GM12874 (cell line): ENCODE data around the gene DNAJC10.

Experiments
- TF ChIP-seq, protein P1 (sequence below): IDR thresholded peaks from 2 replicates; pipeline ENCODE4 v1.5.1; 2011; ENCODE audit warnings: low read depth, mild to moderate bottlenecking, control low read depth, low read length, moderate library complexity; ENCODE audit not compliant: insufficient read depth

Gene DNAJC10

DNA sequence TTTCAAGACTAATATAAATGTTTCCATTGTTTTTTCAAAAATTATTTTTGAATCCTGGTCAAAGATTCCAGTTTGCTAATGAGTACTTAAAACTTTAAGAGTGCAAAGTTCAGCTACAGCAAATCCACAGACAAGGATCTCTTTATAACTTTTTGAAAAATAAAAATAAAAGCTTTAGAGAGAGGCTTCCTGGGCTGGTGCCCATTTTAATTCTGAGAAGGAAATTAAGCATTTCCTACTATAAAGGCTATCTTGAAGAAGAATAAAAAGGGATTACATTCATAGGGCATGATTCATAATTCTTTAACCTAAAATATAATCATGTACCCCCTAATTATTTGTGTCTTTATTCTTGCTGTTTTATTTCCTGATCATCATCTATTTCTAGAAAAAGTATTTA is 38.2 kb downstream of the DNAJC10 start:
- TF ChIP-seq, protein P1, sequence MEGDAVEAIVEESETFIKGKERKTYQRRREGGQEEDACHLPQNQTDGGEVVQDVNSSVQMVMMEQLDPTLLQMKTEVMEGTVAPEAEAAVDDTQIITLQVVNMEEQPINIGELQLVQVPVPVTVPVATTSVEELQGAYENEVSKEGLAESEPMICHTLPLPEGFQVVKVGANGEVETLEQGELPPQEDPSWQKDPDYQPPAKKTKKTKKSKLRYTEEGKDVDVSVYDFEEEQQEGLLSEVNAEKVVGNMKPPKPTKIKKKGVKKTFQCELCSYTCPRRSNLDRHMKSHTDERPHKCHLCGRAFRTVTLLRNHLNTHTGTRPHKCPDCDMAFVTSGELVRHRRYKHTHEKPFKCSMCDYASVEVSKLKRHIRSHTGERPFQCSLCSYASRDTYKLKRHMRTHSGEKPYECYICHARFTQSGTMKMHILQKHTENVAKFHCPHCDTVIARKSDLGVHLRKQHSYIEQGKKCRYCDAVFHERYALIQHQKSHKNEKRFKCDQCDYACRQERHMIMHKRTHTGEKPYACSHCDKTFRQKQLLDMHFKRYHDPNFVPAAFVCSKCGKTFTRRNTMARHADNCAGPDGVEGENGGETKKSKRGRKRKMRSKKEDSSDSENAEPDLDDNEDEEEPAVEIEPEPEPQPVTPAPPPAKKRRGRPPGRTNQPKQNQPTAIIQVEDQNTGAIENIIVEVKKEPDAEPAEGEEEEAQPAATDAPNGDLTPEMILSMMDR = no peak

DNA sequence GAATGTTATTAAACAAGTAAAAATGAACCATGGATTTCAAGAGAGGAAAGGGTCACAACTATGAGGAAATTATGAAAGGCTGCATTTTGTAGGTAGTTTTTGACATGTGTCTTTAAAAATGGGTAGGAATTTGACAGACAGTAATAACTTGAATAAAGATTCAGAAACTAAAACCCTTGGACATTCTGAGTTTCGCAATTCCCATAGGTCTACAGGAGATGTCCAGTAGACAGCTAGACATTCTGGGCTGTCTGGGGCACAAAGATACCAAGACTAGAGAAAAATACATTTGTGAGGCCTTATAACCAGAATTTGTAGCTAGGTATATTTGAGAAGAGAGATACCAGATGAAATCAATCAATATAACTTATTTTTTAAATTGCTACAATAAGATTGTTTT is 42.3 kb downstream of the DNAJC10 start:
- TF ChIP-seq, protein P1 = no peak

DNA sequence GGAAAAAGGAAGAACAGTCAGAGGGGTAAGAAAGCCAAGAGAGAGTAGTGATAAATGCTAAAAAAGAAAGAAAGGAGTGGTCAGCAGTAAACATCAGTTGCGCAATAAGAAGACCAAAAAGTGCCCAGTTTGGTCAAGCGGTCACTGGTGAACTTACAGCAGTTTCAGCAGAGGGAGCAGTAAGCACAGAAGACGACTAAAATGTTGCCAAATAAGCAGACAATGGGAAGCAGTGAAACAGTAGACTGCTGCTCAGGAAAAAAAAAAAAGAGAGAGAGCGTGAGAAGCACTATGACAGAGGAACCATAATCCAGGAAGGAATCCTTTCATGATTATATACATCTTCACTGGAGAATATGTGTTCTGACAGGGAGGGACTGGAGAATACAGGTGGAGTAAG is 45.8 kb downstream of the DNAJC10 start:
- TF ChIP-seq, protein P1 = no peak

DNA sequence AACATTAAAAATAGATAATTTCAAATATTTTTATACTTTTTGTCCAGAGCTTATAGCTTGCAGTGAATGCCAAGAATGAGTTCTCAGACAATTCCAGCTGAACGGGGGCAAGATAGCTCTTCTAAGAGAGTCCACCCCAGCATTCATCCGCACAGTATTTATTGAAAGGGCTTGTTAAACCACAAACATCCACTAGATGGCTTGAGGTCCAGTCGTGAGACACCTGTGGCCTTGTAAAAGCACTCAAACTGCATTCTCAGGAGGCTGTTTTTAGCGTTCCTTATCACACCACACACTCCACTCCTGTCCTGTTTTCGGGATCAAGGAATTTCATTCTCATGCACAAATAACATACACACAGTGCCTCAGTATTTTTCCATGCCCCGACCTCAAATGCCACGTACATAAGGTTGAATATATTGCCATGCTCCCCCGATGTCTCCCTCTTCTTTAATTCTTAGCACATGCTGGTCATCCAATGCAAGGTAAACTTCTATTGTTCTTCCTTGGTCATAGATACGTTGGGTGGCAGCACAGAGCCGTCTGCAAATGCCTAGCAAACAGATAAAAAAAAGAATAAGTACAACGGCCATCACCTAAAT is 47.4 kb downstream of the DNAJC10 start:
- TF ChIP-seq, protein P1 = peak; percentile 52; the same call in 1 of the 2 replicates

DNA sequence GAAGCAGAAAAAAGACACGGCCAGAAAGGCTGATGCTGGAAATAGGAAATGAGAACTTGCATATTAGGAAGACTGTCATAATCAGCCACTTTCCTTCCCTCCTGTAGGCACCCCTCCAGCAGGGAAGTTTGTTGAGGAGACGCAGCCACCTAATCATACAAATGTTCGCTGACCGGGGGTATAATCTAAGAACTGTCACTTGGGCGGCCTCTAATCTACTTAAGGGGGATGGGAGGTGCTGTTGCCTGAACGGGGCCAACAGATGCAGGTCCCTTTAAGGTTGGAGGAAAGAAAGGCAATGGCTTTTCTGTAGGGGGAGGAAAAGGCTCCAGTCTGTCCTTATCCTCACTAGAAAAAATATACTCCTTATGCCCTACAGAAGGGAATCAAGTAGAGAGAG is 50.6 kb downstream of the DNAJC10 start:
- TF ChIP-seq, protein P1 = no peak

DNA sequence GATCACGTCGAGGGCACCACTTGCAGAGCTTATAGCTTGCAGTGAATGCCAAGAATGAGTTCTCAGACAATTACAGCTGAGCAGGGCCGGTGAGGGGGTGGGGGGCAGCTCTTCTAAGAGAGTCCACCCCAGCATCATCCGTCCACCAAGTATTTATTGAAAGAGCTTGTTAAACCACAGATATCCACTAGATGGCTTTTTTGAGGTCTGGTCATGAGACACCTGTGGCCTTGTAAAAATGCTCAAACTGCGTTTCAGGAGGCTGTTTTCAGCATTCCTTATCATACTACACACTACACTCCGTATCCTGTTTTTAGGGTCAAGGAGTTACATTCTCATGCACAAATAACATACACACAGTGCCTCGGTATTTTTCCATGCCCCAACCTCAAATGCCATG is 51.5 kb downstream of the DNAJC10 start:
- TF ChIP-seq, protein P1 = peak; percentile 40; the same call in 1 of the 2 replicates

DNA sequence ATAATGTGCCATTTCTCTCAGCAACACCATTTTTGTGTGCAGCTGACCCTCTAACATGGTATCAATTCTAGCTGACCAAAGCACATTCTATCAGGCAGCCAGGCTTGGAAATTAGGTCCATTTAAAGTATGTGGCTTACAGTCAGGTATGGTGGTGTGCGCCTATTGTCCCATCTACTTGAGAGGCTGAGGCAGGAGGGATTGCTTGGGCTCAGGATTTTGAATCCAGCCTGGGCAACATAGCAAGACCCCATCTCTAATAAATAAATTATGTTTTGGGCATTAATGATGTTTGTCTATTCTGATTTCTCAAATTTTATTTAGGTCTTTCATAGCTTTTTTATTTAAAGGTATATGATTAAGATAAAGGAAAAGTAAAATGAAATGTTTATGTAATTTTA is 63.3 kb downstream of the DNAJC10 start:
- TF ChIP-seq, protein P1 = no peak
